ENCODE data around the gene FKTN.
A peak's percentile ranks its signal among the peaks of the same experiment; 100 is the strongest.

The FKTN gene

DNA sequence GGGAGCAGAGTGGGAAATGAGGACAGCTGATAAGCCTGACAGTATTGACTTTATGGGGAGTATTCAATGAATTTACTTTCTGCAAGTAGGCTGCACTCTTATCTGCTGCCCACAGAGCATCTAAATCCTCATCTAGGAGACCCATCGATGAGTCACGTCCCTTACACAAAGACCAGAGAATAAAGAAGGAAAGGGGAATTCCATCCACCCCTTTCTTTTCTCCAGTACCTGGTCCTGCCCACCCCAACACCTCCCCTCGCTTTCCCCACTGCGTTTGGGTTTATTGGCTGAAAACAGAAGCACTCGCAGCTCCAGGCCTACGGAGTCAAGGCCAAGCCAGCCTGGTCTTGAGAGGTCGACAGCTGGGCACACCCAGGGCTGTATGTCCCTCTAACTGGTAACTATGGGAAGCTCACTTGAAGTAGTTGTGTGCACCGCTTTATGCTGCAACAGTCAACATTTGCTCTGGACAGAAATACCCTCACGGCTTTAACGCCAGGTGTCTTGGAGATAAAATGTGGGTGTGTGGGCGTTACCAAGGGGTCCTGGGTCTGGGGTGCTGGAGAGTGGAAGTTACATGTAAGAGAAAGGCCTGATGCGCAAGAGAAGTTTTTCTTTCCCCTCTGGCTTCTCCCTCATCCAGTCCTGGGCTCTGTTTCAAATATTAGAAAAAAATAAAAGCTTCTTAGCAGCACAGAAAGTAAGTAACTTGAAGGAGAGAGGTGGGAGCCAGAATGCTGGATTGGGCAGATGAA lies 89.8 kb downstream of the FKTN start:
- no peak for TF ChIP-seq GATA1 (IDR thresholded peaks at IDR 0.05; ENCODE audit: low read depth, low read length)
- no peak for TF ChIP-seq POLR2A (IDR thresholded peaks at IDR 0.05; ENCODE audit: low read length)
- DNase-seq = peak; percentile 27 to 32

DNA sequence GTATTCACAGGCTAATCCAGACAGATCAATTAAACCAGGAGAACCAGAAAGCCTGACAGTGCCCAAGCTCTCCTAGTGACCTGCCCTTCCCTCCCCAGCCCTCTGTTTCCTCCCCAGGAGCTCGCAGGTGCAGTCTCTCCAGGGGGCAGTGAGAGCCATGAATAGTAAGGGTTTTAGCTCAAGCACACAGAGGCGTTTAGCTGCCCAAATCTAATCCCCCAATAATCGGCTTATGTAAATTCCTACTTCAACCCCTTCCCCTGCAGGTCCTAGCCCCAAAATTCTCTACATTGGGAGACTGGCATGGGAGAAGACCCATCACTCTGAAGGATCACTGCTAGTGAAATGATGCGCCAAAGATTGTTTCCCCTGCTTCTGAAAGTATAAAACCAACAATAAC lies 93.9 kb downstream of the FKTN start:
- no peak for TF ChIP-seq POLR2A (IDR thresholded peaks at IDR 0.05; ENCODE audit: low read length)
- no peak for DNase-seq

DNA sequence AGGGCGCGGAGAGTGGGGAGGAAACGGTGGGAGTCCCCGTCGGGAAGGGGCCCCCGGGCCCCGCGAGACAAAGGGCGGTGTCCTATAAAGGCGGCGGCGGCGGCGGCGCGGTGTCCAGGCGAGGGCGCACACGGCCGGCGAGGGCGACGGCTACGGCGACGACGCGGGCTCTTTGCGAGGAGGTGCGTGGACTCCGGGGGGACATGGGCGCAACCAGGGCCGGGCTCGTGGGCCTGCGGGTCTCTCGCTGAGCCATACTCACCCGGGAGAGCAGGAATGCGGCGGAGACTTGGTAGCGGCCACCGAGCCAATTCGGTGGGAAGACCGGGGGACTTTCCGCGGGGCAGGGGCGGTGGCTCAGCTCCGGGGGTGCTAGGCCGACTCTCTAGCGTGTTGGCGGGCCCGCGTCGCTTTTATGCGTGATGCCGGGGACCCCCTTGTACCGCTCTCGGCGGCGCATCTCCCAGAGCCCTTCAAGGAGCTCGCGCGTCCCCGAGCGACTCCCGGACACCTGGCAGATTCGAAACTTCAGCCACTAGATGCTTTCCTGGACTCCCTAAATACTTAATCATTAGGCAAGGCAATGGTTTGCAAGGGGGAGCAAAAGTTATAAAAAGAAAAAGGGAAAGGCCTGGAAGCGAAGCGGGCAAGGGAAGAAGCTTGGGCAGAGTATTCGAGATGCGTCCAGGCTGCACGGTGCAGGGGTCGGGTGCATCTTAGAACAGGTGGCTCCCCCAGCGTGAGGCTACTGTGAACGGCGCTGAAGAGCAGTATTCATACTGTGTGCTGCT lies 98.4 kb downstream of the FKTN start:
- TF ChIP-seq GATA1 (IDR thresholded peaks at IDR 0.05; ENCODE audit: low read depth, low read length) (no peak), POLR2A (IDR thresholded peaks at IDR 0.05; ENCODE audit: low read length) (no peak)
- DNase-seq = peak; percentile 34 to 42

DNA sequence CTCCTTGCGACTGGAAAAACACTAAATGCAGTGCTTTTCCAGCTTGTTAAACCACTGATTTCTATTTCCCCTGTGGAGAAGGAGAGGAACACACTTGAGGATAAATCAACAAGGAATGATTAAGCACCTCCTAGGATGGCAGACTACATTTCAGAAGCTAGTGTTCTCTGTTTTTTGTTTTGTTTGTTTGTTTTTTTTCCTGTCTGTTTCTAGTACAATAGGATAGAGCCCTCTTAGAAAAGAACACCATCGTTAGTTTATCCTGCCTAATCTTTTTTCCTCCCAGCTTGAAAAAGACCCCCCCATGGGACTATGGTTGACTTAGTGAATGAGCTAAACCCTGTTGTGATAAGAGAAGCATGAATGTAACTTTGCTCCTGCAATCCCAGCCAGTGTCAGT lies 100.4 kb downstream of the FKTN start:
- DNase-seq = no peak

DNA sequence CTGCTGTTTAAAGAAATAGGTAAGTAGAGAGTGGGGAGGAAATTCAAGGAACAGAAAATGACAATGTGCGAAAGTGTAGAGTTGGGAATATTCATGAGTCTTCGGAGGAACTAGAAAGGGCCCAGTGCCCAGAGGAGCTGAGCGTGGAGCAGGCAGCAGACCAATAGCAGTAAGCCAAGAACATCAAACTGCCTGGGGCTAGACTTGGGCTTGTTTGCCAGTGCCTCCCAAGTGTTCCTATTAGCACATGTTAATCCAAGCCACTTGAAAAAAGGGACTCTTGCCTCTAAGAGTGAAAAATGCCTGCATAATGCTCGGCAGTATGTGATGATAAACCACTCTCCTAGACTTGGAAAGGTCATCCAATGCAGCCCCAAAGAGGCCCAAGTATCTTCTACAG lies 103.1 kb downstream of the FKTN start:
- no peak for DNase-seq
- TF ChIP-seq POLR2A (IDR thresholded peaks at IDR 0.05; ENCODE audit: low read length) (no peak), GATA1 (IDR thresholded peaks at IDR 0.05; ENCODE audit: low read depth, low read length) (no peak)

More for the DNA sequence above, 100.4 kb downstream of the FKTN start:
- TF ChIP-seq POLR2A (IDR thresholded peaks at IDR 0.05; ENCODE audit: low read length) = no peak

DNA sequence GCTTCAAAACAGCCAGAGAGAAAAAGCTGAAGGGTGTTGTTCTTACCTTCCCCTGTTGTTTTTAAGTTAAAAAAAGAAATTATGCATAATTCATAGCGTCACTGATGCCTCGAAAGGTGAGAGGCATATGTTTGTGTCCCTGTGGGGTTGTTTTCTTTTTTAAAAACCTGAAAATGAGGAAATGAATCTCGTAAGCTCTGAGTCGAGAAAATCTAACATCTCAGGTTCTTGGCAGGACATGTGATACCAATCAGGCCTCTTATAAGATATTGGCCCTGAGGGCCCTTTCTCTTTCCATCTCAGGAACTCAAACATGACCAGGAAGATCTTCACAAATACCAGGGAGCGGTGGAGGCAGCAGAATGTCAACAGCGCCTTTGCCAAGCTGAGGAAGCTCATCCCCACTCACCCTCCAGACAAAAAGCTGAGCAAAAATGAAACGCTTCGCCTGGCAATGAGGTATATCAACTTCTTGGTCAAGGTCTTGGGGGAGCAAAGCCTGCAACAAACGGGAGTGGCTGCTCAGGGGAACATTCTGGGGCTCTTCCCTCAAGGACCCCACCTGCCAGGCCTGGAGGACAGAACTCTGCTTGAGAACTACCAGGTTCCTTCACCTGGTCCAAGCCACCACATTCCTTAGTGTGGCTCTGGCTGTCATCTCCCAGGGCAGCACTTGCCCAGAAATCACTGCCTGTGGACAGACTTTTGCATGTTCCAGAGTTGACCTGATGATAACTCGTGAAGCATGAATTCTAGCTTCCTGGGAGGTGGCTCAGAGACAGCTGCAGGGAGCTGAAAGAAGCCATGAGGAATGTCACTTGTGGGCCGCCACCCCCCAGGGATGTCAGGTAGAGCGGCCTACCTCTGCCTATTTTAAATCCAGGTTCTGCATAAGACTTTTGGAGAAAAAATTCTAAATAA lies 104.5 kb downstream of the FKTN start, which contains the start of gene TAL2:
TSS of gene TAL2 (plus strand) at position 274 of the 921 bp plus-strand sequence. CDS start at position 314, 40 bp downstream.
- DNase-seq = no peak
- TF ChIP-seq POLR2A (IDR thresholded peaks at IDR 0.05; ENCODE audit: low read length) (no peak), GATA1 (IDR thresholded peaks at IDR 0.05; ENCODE audit: low read depth, low read length) (no peak)

DNA sequence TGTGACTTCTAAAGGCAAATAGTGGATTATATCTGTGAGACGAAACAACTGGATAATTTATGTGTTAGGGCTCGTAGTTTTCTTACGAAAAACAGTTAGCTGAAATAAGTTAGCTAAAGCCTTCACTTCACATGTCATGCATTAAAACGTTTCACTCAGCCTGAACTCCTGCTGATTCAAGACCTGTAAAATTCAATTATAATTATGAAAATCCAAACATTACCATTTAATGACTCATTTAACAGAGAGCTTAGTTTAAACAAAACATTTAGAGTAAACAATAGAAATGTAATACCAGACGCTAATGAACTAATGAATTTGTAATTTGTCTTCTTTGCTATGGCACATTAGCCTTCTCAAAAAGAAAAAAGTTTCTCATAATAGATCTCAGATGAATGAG lies 106.0 kb downstream of the FKTN start:
- TF ChIP-seq GATA1 (IDR thresholded peaks at IDR 0.05; ENCODE audit: low read depth, low read length) (no peak), POLR2A (IDR thresholded peaks at IDR 0.05; ENCODE audit: low read length) (no peak)
- DNase-seq = no peak

DNA sequence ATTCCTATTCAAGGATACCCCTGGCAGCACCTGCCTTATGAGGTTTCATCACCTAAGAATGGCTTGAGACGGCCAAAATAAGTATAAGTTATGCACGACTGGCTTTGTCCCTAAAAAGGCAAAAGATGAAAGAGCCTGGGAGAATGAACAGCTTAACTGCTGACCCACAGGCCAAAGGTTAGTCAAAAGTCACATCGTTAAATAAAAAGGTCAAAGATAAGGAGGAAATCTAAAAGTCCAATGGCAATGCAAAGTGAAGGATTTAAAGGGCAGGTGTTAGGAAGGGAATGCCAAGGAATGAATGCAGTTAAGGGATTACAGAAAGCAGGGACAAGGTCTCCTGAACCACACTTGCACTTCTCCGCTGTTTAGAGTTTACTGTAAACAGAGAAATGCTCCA lies 109.9 kb downstream of the FKTN start:
- TF ChIP-seq GATA1 (IDR thresholded peaks at IDR 0.05; ENCODE audit: low read depth, low read length) (no peak), POLR2A (IDR thresholded peaks at IDR 0.05; ENCODE audit: low read length) (no peak)
- DNase-seq = no peak

DNA sequence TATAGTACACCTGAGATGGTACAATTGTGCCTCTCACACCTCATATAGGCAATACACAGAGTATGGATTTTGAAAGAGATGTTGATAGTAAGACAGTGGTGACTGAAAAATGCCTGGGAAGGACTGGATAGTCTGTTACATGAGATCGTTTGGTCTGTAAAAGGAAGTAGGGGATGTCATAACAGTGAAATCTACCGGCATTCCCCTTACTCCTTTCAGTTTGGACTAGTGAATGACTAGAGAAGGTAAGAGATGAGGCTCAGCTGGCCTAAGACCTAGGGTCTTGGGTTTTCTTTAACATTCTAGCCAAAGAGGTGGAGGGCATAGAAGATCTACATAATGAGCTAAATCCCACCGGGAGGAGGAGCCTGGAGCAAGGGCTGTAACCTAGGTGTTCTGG lies 112.4 kb downstream of the FKTN start:
- no peak for DNase-seq
- TF ChIP-seq GATA1 (IDR thresholded peaks at IDR 0.05; ENCODE audit: low read depth, low read length) (no peak), POLR2A (IDR thresholded peaks at IDR 0.05; ENCODE audit: low read length) (no peak)

DNA sequence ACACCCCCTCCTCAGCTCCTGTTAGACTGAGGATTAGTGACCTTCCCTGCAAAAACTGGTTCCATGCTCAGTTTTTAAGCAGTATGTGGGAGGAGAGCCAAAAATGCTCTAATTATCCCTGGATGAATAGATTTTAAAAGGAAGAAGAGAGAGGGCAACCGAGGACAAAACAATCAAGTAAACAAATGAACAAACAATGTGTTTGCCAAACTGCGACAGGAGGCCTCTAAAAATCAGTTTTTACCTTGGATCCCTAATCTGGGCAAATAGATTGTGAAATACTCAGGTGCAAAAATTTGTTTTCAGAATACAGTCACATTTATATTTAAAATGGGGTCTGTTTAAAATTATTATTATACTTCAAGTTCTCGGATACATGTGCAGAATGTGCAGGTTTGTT lies 112.8 kb downstream of the FKTN start:
- TF ChIP-seq GATA1 (IDR thresholded peaks at IDR 0.05; ENCODE audit: low read depth, low read length) = no peak
- no peak for TF ChIP-seq POLR2A (IDR thresholded peaks at IDR 0.05; ENCODE audit: low read length)
- no peak for DNase-seq

DNA sequence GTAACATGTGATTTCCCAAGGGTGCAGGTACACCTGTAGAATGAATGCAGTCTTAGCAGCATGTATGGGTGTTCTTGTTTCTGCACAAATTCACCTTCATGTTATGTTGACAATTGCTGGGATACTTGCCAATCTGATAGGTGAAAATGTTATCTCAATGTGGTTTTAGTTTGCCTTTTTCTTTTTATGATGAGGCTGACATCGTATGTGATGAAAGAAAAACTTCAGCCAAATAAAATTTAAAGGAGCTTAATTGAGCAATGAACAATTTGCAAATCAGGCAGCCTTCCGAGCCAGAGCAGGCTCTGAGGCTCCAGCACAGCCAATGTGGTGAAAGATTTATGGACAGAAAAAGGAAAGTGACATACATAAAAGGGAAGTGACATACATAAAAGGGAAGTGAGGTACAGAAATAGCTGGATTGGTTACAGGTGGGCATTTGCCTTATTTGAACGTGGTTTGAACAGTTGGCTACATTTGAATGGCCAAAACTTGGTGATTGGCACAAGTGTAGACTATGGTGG lies 114.8 kb downstream of the FKTN start:
- DNase-seq = no peak
- TF ChIP-seq POLR2A (IDR thresholded peaks at IDR 0.05; ENCODE audit: low read length) = no peak
- TF ChIP-seq GATA1 (IDR thresholded peaks at IDR 0.05; ENCODE audit: low read depth, low read length) = no peak

DNA sequence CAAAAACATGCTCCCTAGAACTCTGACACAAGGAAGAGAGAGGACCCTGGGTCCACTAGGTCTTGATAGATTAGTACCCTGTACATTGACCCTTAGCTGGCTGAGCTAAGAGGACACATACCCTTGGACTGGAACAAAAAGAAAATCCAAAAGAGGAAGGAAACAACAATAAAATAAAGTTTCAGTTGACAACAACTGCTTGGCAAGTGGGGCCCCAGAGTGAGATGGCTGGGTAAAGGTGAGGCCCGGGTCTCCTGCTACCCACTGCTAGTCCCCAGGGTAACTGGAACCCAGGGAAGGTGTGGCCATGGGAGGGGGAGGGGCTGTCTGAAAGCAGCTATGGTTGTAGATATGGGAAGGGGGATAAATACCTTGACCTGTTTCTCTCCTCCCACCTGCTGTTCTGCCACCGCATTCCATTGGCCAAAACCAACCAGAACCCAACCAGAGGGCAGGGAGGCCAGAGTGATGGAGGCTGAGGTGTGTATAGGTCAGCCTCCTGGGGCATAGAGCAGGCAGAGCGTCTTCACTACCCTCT lies 116.0 kb downstream of the FKTN start:
- TF ChIP-seq POLR2A (IDR thresholded peaks at IDR 0.05; ENCODE audit: low read length) (no peak), GATA1 (IDR thresholded peaks at IDR 0.05; ENCODE audit: low read depth, low read length) (no peak)

DNA sequence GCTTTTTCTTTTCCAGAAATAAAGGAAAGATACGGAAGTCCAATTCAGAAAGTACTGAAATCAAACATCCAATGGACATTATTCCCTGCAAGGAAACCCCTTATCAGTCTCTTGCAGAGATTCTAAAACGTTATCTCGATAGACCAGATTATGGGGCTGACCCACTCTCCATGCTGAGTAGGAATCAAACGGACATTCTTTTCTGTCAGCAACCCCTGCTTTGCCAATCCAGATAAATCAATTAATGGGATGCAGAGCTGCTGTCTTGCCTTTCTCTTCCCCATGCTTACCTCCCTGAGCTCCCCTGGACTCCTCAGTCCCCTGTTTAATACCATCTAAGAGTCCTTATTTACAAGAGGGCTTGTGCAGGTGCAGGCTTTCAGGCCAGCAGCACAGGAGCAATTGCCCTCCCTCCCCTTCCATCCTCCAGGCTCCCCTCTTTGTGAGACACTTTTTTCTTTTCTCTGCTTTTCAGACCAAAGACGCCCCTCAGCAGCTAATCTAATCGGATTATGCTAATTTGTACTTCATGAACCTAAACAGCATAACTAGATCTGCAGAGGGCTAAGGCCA lies 118.5 kb downstream of the FKTN start:
- TF ChIP-seq POLR2A (IDR thresholded peaks at IDR 0.05; ENCODE audit: low read length) (no peak), GATA1 (IDR thresholded peaks at IDR 0.05; ENCODE audit: low read depth, low read length) (no peak)
- peak; percentile 9 to 39 for DNase-seq

More for the DNA sequence above, 116.0 kb downstream of the FKTN start:
- DNase-seq = no peak

Data from erythroblast (primary cell).